Neural cell (in vitro differentiated cells): ENCODE measurements around the gene PAPPA2. TPM values are rescaled to one million over a fixed set of nuclear protein-coding genes. Genes with fewer than 3 reads are reported as not detected.

ENCODE experiments used
- H2AFZ ChIP-seq: fragments of 200-600, 300-800 bp; sonication (generic), shearing (Covaris generic); 2 replicates; pipeline ENCODE4 v1.6.0; 2014; ENCODE audit warnings: low read depth, mild to moderate bottlenecking, antibody characterized with exemption, low read length, moderate library complexity
- H3F3A ChIP-seq: fragments of 200-600 bp; shearing (Covaris generic); 2 replicates; pipeline ENCODE4 v1.6.1; 2016; ENCODE audit warnings: mild to moderate bottlenecking, moderate library complexity, mixed read lengths, antibody characterized with exemption, low read length; ENCODE audit not compliant: insufficient read depth, poor library complexity, severe bottlenecking
- H3K27ac ChIP-seq: fragments of 200-600, 300-800 bp; sonication (generic), shearing (Covaris generic); 2 replicates; pipeline ENCODE4 v1.5.1; 2014; ENCODE audit warnings: mild to moderate bottlenecking, low read length, moderate library complexity
- H3K27me3 ChIP-seq: fragments of 300-800, 200-600 bp; sonication (generic), shearing (Covaris generic); 2 replicates; pipeline ENCODE4 v1.6.0; 2014; ENCODE audit warnings: mild to moderate bottlenecking, low read depth, low read length, moderate library complexity; ENCODE audit not compliant: insufficient read depth
- H3K36me3 ChIP-seq: fragments of 300-800, 200-600 bp; sonication (generic), shearing (Covaris generic); 2 replicates; pipeline ENCODE4 v1.5.1; 2014; ENCODE audit warnings: mild to moderate bottlenecking, antibody characterized with exemption, low read length, moderate library complexity; ENCODE audit not compliant: insufficient read depth
- H3K4me2 ChIP-seq: fragments of 300-800, 200-600 bp; sonication (generic), shearing (Covaris generic); 2 replicates; pipeline ENCODE4 v1.6.0; 2014; ENCODE audit warnings: mild to moderate bottlenecking, low read length
- H3K4me3 ChIP-seq: fragments of 300-800, 200-600 bp; sonication (generic), shearing (Covaris generic); 2 replicates; pipeline ENCODE4 v1.5.1; 2014; ENCODE audit warnings: mild to moderate bottlenecking, low read length, moderate library complexity
- H3K79me2 ChIP-seq: fragments of 200-600 bp; shearing (Covaris generic); replicated peaks from 2 replicates; pipeline ENCODE4 v1.6.0; 2014; ENCODE audit warnings: mild to moderate bottlenecking, low read length, moderate library complexity; ENCODE audit not compliant: insufficient read depth
- H3K9ac ChIP-seq: fragments of 300-800, 200-600 bp; sonication (generic), shearing (Covaris generic); 2 replicates; pipeline ENCODE4 v1.6.1; 2016; ENCODE audit warnings: mild to moderate bottlenecking, low read length, mixed read lengths
- H3K9me2 ChIP-seq: fragments of 200-600 bp; shearing (Covaris generic); 2 replicates; pipeline ENCODE4 v1.6.1; 2016; ENCODE audit warnings: mild to moderate bottlenecking, low read length, mixed read lengths; ENCODE audit not compliant: insufficient read depth
- H3K9me3 ChIP-seq: fragments of 200-600, 300-800 bp; sonication (generic), shearing (Covaris generic); 2 replicates; pipeline ENCODE4 v1.6.1; 2016; ENCODE audit warnings: mild to moderate bottlenecking, mixed run types, low read length, moderate library complexity, mixed read lengths
- H4K20me1 ChIP-seq: fragments of 200-600 bp; shearing (Covaris generic); 2 replicates; pipeline ENCODE4 v1.6.1; 2016; ENCODE audit warnings: mild to moderate bottlenecking, mixed run types; ENCODE audit not compliant: insufficient read depth
- CTCF ChIP-seq: fragments of 450-650 bp; IDR thresholded peaks from 2 replicates; pipeline ENCODE4 v1.5.1; 2014; ENCODE audit warnings: antibody characterized with exemption, mild to moderate bottlenecking, moderate library complexity; ENCODE audit not compliant: poor library complexity, severe bottlenecking
- EP300 ChIP-seq: fragments of 450-650 bp; conservative IDR thresholded peaks from 2 replicates; pipeline ENCODE4 v1.6.1; 2014; ENCODE audit warnings: antibody characterized with exemption, mild to moderate bottlenecking, moderate library complexity; ENCODE audit not compliant: poor library complexity, severe bottlenecking
- EZH2 ChIP-seq: fragments of 200-600, 300-800 bp; shearing (Covaris generic), sonication (generic); IDR thresholded peaks from 2 replicates; pipeline ENCODE4 v1.6.1; 2014; ENCODE audit warnings: antibody characterized with exemption, low read length, borderline replicate concordance, mild to moderate bottlenecking; ENCODE audit not compliant: insufficient read depth, poor library complexity, severe bottlenecking
- MXI1 ChIP-seq: fragments of 450-650 bp; conservative IDR thresholded peaks from 2 replicates; pipeline ENCODE4 v1.6.1; 2014; ENCODE audit warnings: antibody characterized with exemption, mild to moderate bottlenecking; ENCODE audit not compliant: poor library complexity, severe bottlenecking
- POLR2AphosphoS5 ChIP-seq: IDR thresholded peaks from 2 replicates; pipeline ENCODE4 v1.6.1; 2012
- RAD21 ChIP-seq: fragments of 450-650 bp; conservative IDR thresholded peaks from 2 replicates; pipeline ENCODE4 v1.6.1; 2014; ENCODE audit warnings: antibody characterized with exemption, mild to moderate bottlenecking, moderate library complexity
- REST ChIP-seq: IDR thresholded peaks from 2 replicates; pipeline ENCODE4 v1.6.1; 2012; ENCODE audit warnings: borderline replicate concordance
- SMC3 ChIP-seq: fragments of 450-650 bp; conservative IDR thresholded peaks from 2 replicates; pipeline ENCODE4 v1.6.1; 2014; ENCODE audit warnings: antibody characterized with exemption, mild to moderate bottlenecking, moderate library complexity; ENCODE audit not compliant: poor library complexity
- TAF1 ChIP-seq: IDR thresholded peaks from 2 replicates; pipeline ENCODE4 v1.6.1; 2012; ENCODE audit warnings: low read depth
- polyA plus RNA-seq: library from polyadenylated mRNA; depleted of rRNA; stranded (reverse); fragments of >200 nt; gene quantifications from 2 replicates; pipeline ENCODE4 v1.2.3, GENCODE V29; 2014

Gene PAPPA2
- polyA plus RNA-seq, 1 donor from 2014 or later, result 0.59 TPM

GRCh38 chr1:176533020-176533419 is 70.0 kb downstream of the PAPPA2 start:
- H3K9ac ChIP-seq, result no peak overlapping the region
- no peak overlapping the region for H3K4me2 ChIP-seq
- H3K27me3 ChIP-seq, result no peaks in the 10 kb centered on the region
- H3K36me3 ChIP-seq, result no peaks in the 10 kb centered on the region
- no peaks in the 10 kb centered on the region for H3K9me3 ChIP-seq
- no peaks in the 10 kb centered on the region for H3K79me2 ChIP-seq
- no peak overlapping the region for H3K27ac ChIP-seq
- no peak overlapping the region for H3K4me3 ChIP-seq
- H3K9me2 ChIP-seq, result no peaks in the 10 kb centered on the region
- no peak for TF ChIP-seq EZH2
- TF ChIP-seq EP300, result no peak
- TF ChIP-seq CTCF, result no peak
- no peak for TF ChIP-seq TAF1
- no peak for TF ChIP-seq MXI1
- TF ChIP-seq RAD21, result no peak
- TF ChIP-seq REST, result no peak
- no peak for TF ChIP-seq POLR2AphosphoS5
- no peak for TF ChIP-seq SMC3
- H3F3A ChIP-seq, result no peaks in the 10 kb centered on the region
- H4K20me1 ChIP-seq, result no peaks in the 10 kb centered on the region
- H2AFZ ChIP-seq, result no peak overlapping the region

GRCh38 chr1:176536588-176536987 is 73.6 kb downstream of the PAPPA2 start:
- no peaks in the 10 kb centered on the region for H3K79me2 ChIP-seq
- H3K4me3 ChIP-seq, result no peak overlapping the region
- no peak overlapping the region for H3K9ac ChIP-seq
- no peaks in the 10 kb centered on the region for H4K20me1 ChIP-seq
- no peak overlapping the region for H3K4me2 ChIP-seq
- H3K36me3 ChIP-seq, result no peaks in the 10 kb centered on the region
- no peaks in the 10 kb centered on the region for H3K9me3 ChIP-seq
- H3K27me3 ChIP-seq, result no peaks in the 10 kb centered on the region
- no peaks in the 10 kb centered on the region for H3K9me2 ChIP-seq
- TF ChIP-seq EP300 (no peak), TAF1 (no peak), EZH2 (no peak), POLR2AphosphoS5 (no peak)
- no peak overlapping the region for H2AFZ ChIP-seq
- no peak overlapping the region for H3K27ac ChIP-seq
- H3F3A ChIP-seq, result no peaks in the 10 kb centered on the region

- H3K27ac ChIP-seq, result no peak overlapping the region
- no peaks in the 10 kb centered on the region for H4K20me1 ChIP-seq
- no peaks in the 10 kb centered on the region for H3F3A ChIP-seq
Observed at GRCh38 chr1:176539018-176539417, 76.0 kb downstream of the PAPPA2 start.

More at GRCh38 chr1:176539018-176539417, 76.0 kb downstream of the PAPPA2 start:
- H3K9ac ChIP-seq, result no peak overlapping the region
- H3K4me2 ChIP-seq, result no peak overlapping the region
- H3K4me3 ChIP-seq, result no peak overlapping the region
- TF ChIP-seq TAF1, result no peak
- no peak for TF ChIP-seq CTCF
- no peak for TF ChIP-seq RAD21
- no peak for TF ChIP-seq POLR2AphosphoS5
- no peak for TF ChIP-seq EZH2
- no peak for TF ChIP-seq EP300
- TF ChIP-seq SMC3, result no peak
- TF ChIP-seq REST, result no peak
- no peak for TF ChIP-seq MXI1
- H3K27me3 ChIP-seq, result no peaks in the 10 kb centered on the region
- H3K79me2 ChIP-seq, result no peaks in the 10 kb centered on the region
- H2AFZ ChIP-seq, result no peak overlapping the region
- H3K9me3 ChIP-seq, result no peaks in the 10 kb centered on the region
- no peaks in the 10 kb centered on the region for H3K9me2 ChIP-seq
- no peaks in the 10 kb centered on the region for H3K36me3 ChIP-seq
